HepG2 (cell line): ENCODE data around the gene HK3. TPM values are rescaled to one million over a fixed set of nuclear protein-coding genes. Genes with fewer than 3 reads are reported as not detected.

Experiments used
- ATAC-seq: fragments of 200-7000 bp; cut with Tn5 transposase; 3 replicates; pipeline ENCODE4 v1.9.1; 2020; ENCODE audit warnings: mild to moderate bottlenecking, moderate library complexity
- BruUV-seq: library from RNA; stranded (reverse); fragments of 400-500 nt; replicated peaks from 2 replicates; lab custom pipeline; 2021; lab: Mats Ljungman, UMichigan
- CTCF ChIA-PET: fragments of 300-600 bp; formaldehyde crosslinking; extraction: SDS; loops from one replicate; lab custom pipeline; 2021; ENCODE audit warnings: low total read pairs, inconsistent platforms, low intra/inter-chr PET ratio; lab: Yijun Ruan, JAX
- POLR2A ChIA-PET: fragments of 350-600 bp; sonication (Branson Sonifier 250); formaldehyde crosslinking; loops from one replicate; lab custom pipeline; 2020; ENCODE audit warnings: antibody characterized with exemption, inconsistent platforms; lab: Yijun Ruan, JAX
- DNase-seq: peaks from one replicate; pipeline ENCODE4 v3.0.0-alpha.2; 2015; ENCODE audit warnings: low spot score
- FAIRE-seq: peaks from 3 replicates; lab custom pipeline; 2011; peaks lifted over from hg19 to GRCh38; lab: Jason Lieb, UNC
- H2AFZ ChIP-seq: one replicate; pipeline ENCODE4 v1.6.1; 2011; ENCODE audit warnings: low read length, inconsistent platforms
- H3K27ac ChIP-seq: fragments of 300-600 bp; 3 replicates; pipeline ENCODE4 v1.8.0; 2011; ENCODE audit warnings: mixed run types, mild to moderate bottlenecking, mixed read lengths, low read length, inconsistent platforms; ENCODE audit not compliant: insufficient read depth; ENCODE audit errors: extremely low read length
- H3K27me3 ChIP-seq, 2 experiments: fragments of 200-600 bp in 1 of 2; 2 replicates in 1 of 2; 3 replicates in 1 of 2; pipeline versions ENCODE4 v1.6.0 to v1.8.0; 2011; ENCODE audit warnings: low read length in 2 of 2, mild to moderate bottlenecking in 2 of 2, moderate library complexity in 2 of 2, inconsistent platforms in 1 of 2; ENCODE audit not compliant: insufficient read depth in 2 of 2, control insufficient read depth in 1 of 2
- H3K36me3 ChIP-seq, 2 experiments: fragments of 200-600 bp in 1 of 2; replicated peaks in 1 of 2; 2 replicates in 1 of 2; 3 replicates in 1 of 2; pipeline versions ENCODE4 v1.5.1 to v1.8.0; 2011; ENCODE audit warnings: low read length in 2 of 2, inconsistent platforms in 1 of 2; ENCODE audit not compliant: insufficient read depth in 2 of 2, control insufficient read depth in 1 of 2
- H3K4me1 ChIP-seq: 2 replicates; pipeline ENCODE4 v1.5.1; 2012; ENCODE audit warnings: low read length, inconsistent platforms; ENCODE audit not compliant: insufficient read depth
- H3K4me2 ChIP-seq: 2 replicates; pipeline ENCODE4 v1.6.0; 2011; ENCODE audit warnings: low read depth, low read length, inconsistent platforms
- H3K4me3 ChIP-seq, 3 experiments: fragments of 200-600 bp in 1 of 3; sonication (generic), shearing (Covaris generic) in 1 of 3; replicated peaks in 1 of 3; 2 replicates each; pipeline ENCODE4 v1.5.1; 2011 to 2016; ENCODE audit warnings: low read length in 3 of 3, inconsistent platforms in 2 of 3, low read depth in 2 of 3, mild to moderate bottlenecking in 2 of 3, control low read depth in 1 of 3, mixed read lengths in 1 of 3; ENCODE audit not compliant: insufficient read depth in 1 of 3
- H3K79me2 ChIP-seq: one replicate; pipeline ENCODE4 v1.6.1; 2011; ENCODE audit warnings: low read length, inconsistent platforms; ENCODE audit not compliant: insufficient read depth
- H3K9ac ChIP-seq: 2 replicates; pipeline ENCODE4 v1.6.0; 2011; ENCODE audit warnings: mild to moderate bottlenecking, low read depth, low read length, inconsistent platforms; ENCODE audit not compliant: insufficient read depth
- H3K9me3 ChIP-seq: 2 replicates; pipeline ENCODE4 v1.5.1; 2012; ENCODE audit warnings: mild to moderate bottlenecking, low read length
- H4K20me1 ChIP-seq: 2 replicates; pipeline ENCODE4 v1.6.0; 2011; ENCODE audit warnings: inconsistent platforms, mild to moderate bottlenecking, low read length, moderate library complexity; ENCODE audit not compliant: insufficient read depth
- HIC2 ChIP-seq: sonication (generic); formaldehyde crosslinking; IDR thresholded peaks from 2 replicates; pipeline ENCODE4 v1.9.0; 2022; ENCODE audit warnings: low read depth, missing genetic modification reagents
- KLF15 ChIP-seq: sonication (generic); formaldehyde crosslinking; IDR thresholded peaks from 2 replicates; pipeline ENCODE4 v1.8.1; 2023; ENCODE audit warnings: borderline replicate concordance, mild to moderate bottlenecking, inconsistent platforms, missing genetic modification reagents, mixed read lengths
- MATR3 ChIP-seq: sonication (generic); formaldehyde crosslinking; IDR thresholded peaks from 2 replicates; pipeline ENCODE4 v1.4.0; 2020; ENCODE audit warnings: missing genetic modification reagents
- NFYC ChIP-seq: IDR thresholded peaks from 2 replicates; pipeline ENCODE4 v1.6.1; 2016; ENCODE audit warnings: missing genetic modification reagents, missing compliant biosample characterization
- RARA ChIP-seq: IDR thresholded peaks from 2 replicates; pipeline ENCODE4 v1.6.1; 2016; ENCODE audit warnings: missing genetic modification reagents, missing compliant biosample characterization
- RXRA ChIP-seq: sonication (generic); formaldehyde crosslinking; IDR thresholded peaks from 2 replicates; pipeline ENCODE4 v1.5.1; 2020; ENCODE audit warnings: missing genetic modification reagents
- SMAD3 ChIP-seq: sonication (generic); formaldehyde crosslinking; IDR thresholded peaks from 2 replicates; pipeline ENCODE4 v1.4.0; 2020; ENCODE audit warnings: missing genetic modification reagents
- SMARCC2 ChIP-seq: fragments of 450-650 bp; IDR thresholded peaks from 2 replicates; pipeline ENCODE4 v1.6.1; 2017; ENCODE audit warnings: antibody characterized with exemption, mild to moderate bottlenecking
- TRIM24 ChIP-seq: sonication (generic); formaldehyde crosslinking; IDR thresholded peaks from 2 replicates; pipeline ENCODE4 v1.8.0; 2022; ENCODE audit warnings: mild to moderate bottlenecking, missing genetic modification reagents
- YEATS2 ChIP-seq: sonication (generic); formaldehyde crosslinking; IDR thresholded peaks from 2 replicates; pipeline ENCODE4 v1.4.0; 2020; ENCODE audit warnings: missing genetic modification reagents, borderline replicate concordance
- ZGPAT ChIP-seq: IDR thresholded peaks from 2 replicates; pipeline ENCODE4 v1.6.1; 2016; ENCODE audit warnings: mild to moderate bottlenecking
- ZNF20 ChIP-seq: sonication (generic); formaldehyde crosslinking; IDR thresholded peaks from 2 replicates; pipeline ENCODE4 v1.4.0; 2020; ENCODE audit warnings: mild to moderate bottlenecking, moderate library complexity, missing genetic modification reagents
- ZNF589 ChIP-seq: sonication (generic); formaldehyde crosslinking; conservative IDR thresholded peaks from 2 replicates; pipeline ENCODE4 v1.8.0; 2022; ENCODE audit warnings: mild to moderate bottlenecking, moderate library complexity, missing genetic modification reagents
- ZNF83 ChIP-seq: sonication (generic); formaldehyde crosslinking; IDR thresholded peaks from 2 replicates; pipeline ENCODE4 v1.4.0; 2020; ENCODE audit warnings: missing genetic modification reagents, mild to moderate bottlenecking, borderline replicate concordance
- WGBS: methylation state at CpG from one replicate; pipeline ENCODE4 v1.1.6; 2017; ENCODE audit warnings: low lambda C conversion rate; 5-methylcytosine and 5-hydroxymethylcytosine counted together
- in situ Hi-C: cut with HindIII; loops from 2 replicates; pipeline ENCODE4 v1.10.0; 2017; ENCODE audit warnings: low pct_unique_long_range_greater_than_20kb; ENCODE audit not compliant: extremely low pct_ligation_motif_present
- intact Hi-C: fragments of 100-400 bp; cut with micrococcal nuclease; formaldehyde crosslinking; loops from one replicate; pipeline ENCODE4 v1.10.0; 2022; ENCODE audit not compliant: unreplicated experiment
- polyA plus RNA-seq, 8 experiments: library from polyadenylated mRNA; depleted of rRNA in 3 of 8; stranded (reverse) in 7 of 8; unstranded in 1 of 8; fragments of >200 nt; fragmentation: Illumina TruSeq in 4 of 8; extraction: Trizol in 4 of 8; gene quantifications; 2 replicates each; pipeline versions ENCODE4 v1.2.1 to v1.2.3, GENCODE V29; 2011 to 2016; ENCODE audit warnings: low read depth in 4 of 8, missing spikeins in 1 of 8, mixed read lengths in 1 of 8; ENCODE audit not compliant: insufficient read depth in 1 of 8
- total RNA-seq, 5 experiments: library from RNA; depleted of rRNA; stranded (reverse); fragments of >200 nt; fragmentation: Illumina TruSeq; extraction: Trizol; gene quantifications; 2 replicates each; pipeline ENCODE4 v1.2.3, GENCODE V29; 2016; ENCODE audit warnings: low read depth in 1 of 5

Gene HK3
- total and polyA plus RNA-seq, 2 of the 13 experiments (the other 11 are each of a cell fraction or from before 2014, with no cell fraction given): not detected

- no peaks in the 10 kb centered on the region for H3K79me2 ChIP-seq
- no peak for ATAC-seq
- no peak for DNase-seq
- peaks cover 30 to 92% of the 10 kb centered on the region in 2 experiments for H3K27me3 ChIP-seq
- intact Hi-C loops: no loop called here
- H2AFZ ChIP-seq: no peak overlapping the region
- in situ Hi-C loops: no loop called here
- no peak overlapping the region for H3K4me2 ChIP-seq
- ChIA-PET POLR2A (no interaction called here), CTCF (no interaction called here)
- H3K4me3 ChIP-seq: no peak overlapping the region
- H3K4me1 ChIP-seq: peaks cover 8% of the 10 kb centered on the region; the same call in 1 of the 2 replicates
- TF ChIP-seq ZGPAT (CRISPR knock-in tag) (no peak), TRIM24 (no peak), RXRA (CRISPR knock-in tag) (no peak), ZNF589 (no peak), HIC2 (CRISPR knock-in tag) (no peak), MATR3 (no peak), NFYC (CRISPR knock-in tag) (no peak), RARA (CRISPR knock-in tag) (no peak), SMAD3 (CRISPR knock-in tag) (no peak), KLF15 (no peak), ZNF83 (no peak), ZNF20 (no peak), SMARCC2 (no peak), YEATS2 (CRISPR knock-in tag) (no peak)
- no peak overlapping the region for H3K27ac ChIP-seq
- H3K36me3 ChIP-seq: no peaks in the 10 kb centered on the region
- no peak overlapping the region for H3K9ac ChIP-seq
- H3K9me3 ChIP-seq: no peaks in the 10 kb centered on the region
- 35% methylated on average over 6 of the region's 23 CpGs for WGBS
- FAIRE-seq: no peak
- BruUV-seq: no TSS peak
- no peaks in the 10 kb centered on the region for H4K20me1 ChIP-seq
Observed at GRCh38 chr5:176878906-176879662, 20.1 kb downstream of the HK3 start.
